ENCODE data around the gene LRRC3.
"Not testable (repeated sequence)": the region's sequence is repeated elsewhere in the genome, so short reads cannot be mapped to it uniquely, and the experiment has no call there.

The LRRC3 gene

DNA sequence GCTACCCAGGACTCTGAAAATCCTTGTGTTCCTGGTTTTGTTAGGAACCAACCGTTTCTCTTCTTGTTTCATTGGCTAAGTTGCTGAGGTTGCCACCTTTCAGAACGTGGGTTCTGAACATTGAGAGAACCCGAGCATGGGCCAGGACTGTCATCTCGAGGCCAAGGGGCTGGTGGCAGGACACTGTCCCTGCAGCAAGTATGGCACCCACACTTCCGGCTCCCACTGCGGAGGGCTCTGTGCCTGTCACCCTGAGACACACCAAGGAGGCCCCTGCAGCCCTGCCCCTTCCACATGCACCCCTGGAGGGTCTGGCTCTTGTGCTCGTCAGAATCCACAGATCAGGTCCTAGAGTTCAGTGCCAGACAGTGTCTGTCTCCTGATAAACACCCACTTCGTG is 39.1 kb upstream of the LRRC3 start:
- no peaks in the 10 kb centered on the region for H3K9me3 ChIP-seq (ENCODE audit: control insufficient read depth, low read length)
- no peaks in the 10 kb centered on the region for H3K4me1 ChIP-seq (ENCODE audit: control insufficient read depth, insufficient read depth, low read length, poor library complexity, severe bottlenecking)
- H3K27me3 ChIP-seq (replicated peaks; ENCODE audit: control insufficient read depth, insufficient read depth, low read length, poor library complexity, severe bottlenecking), result no peaks in the 10 kb centered on the region
- H3K4me3 ChIP-seq (ENCODE audit: insufficient read depth, low read depth, low read length, poor library complexity, severe bottlenecking), result no peak overlapping the region
- no peak for DNase-seq
- H3K27ac ChIP-seq (ENCODE audit: insufficient read depth, low read length, poor library complexity, severe bottlenecking), result no peak overlapping the region
- no peaks in the 10 kb centered on the region for H3K36me3 ChIP-seq (ENCODE audit: control insufficient read depth, insufficient read depth, low read length)

DNA sequence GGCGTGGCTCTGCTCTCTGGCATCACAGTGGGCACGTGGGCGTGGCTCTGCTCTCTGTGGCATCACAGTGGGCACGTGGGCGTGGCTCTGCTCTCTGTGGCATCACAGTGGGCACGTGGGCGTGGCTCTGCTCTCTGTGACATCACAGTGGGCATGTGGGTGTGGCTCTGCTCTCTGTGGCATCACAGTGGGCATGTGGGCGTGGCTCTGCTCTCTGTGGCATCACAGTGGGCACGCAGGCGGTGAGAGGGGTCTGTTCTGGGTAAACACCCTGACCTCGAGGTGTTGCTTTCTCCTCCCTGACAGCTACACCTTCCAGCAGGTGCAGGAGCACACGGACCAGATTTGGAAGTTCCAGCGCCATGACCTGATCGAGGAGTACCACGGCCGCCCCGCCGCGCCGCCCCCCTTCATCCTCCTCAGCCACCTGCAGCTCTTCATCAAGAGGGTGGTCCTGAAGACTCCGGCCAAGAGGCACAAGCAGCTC is 37.6 kb upstream of the LRRC3 start:
- H3K9me3 ChIP-seq (ENCODE audit: control insufficient read depth, low read length); H3K27me3 ChIP-seq (replicated peaks; ENCODE audit: control insufficient read depth, insufficient read depth, low read length, poor library complexity, severe bottlenecking); H3K27ac ChIP-seq (ENCODE audit: insufficient read depth, low read length, poor library complexity, severe bottlenecking); DNase-seq; H3K4me1 ChIP-seq (ENCODE audit: control insufficient read depth, insufficient read depth, low read length, poor library complexity, severe bottlenecking); H3K36me3 ChIP-seq (ENCODE audit: control insufficient read depth, insufficient read depth, low read length); H3K4me3 ChIP-seq (ENCODE audit: insufficient read depth, low read depth, low read length, poor library complexity, severe bottlenecking): not testable (repeated sequence)

DNA sequence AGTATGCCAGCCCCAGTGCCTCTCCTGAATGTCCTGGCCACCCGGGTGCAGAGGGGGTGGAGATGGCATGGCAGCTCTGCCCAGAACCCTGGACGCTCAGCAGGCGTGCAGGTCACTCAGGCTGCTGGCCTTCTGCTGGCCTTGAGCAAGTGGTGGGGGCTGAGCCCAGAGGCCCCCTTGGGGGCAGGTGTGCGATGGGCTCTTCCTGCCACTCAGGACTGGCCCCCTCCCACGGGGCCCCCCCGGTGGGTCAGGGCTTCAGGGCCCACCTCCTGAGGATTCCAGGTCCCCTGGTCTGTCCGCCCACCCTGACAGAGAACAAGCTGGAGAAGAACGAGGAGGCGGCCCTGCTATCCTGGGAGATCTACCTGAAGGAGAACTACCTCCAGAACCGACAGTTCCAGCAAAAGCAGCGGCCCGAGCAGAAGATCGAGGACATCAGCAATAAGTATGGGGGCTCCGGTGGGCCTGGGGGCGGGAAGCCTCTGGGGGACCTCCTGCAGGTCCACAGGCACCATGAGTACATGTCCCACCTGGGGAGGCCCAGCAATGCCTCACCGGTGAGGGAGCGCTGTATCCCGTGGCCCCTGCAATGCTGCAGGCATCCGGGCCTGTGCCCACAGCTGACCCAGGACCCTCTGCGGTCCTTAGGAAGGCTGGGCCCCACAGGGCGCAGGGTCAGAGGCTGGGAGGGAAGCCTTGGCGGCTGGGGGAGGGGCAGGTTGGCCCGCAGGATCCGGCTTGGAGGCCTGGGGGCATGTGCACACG is 37.0 kb upstream of the LRRC3 start:
- Histone ChIP-seq H3K27me3 (replicated peaks; ENCODE audit: control insufficient read depth, insufficient read depth, low read length, poor library complexity, severe bottlenecking) (no peaks in the 10 kb centered on the region), H3K4me3 (ENCODE audit: insufficient read depth, low read depth, low read length, poor library complexity, severe bottlenecking) (no peak overlapping the region), H3K4me1 (ENCODE audit: control insufficient read depth, insufficient read depth, low read length, poor library complexity, severe bottlenecking) (no peaks in the 10 kb centered on the region), H3K36me3 (ENCODE audit: control insufficient read depth, insufficient read depth, low read length) (no peaks in the 10 kb centered on the region), H3K27ac (ENCODE audit: insufficient read depth, low read length, poor library complexity, severe bottlenecking) (no peak overlapping the region), H3K9me3 (ENCODE audit: control insufficient read depth, low read length) (no peaks in the 10 kb centered on the region)
- no peak for DNase-seq

DNA sequence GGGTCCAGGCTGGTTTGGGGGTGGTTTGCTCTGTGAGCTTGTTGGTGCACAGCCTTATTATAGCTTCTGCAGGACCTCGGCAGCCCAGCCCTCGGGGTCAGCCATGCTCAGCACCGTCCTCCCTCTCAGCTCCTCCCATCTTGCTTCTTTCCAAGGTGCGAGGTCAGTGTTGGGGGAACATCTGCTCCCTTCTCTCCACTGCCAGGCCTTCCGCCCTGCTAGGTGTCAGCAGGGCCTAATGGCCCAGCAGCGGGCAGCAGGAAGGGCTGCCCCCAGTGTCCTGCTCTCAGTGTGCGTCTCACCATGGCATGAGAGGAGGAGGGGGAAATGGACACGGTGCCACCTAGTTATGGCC is 36.5 kb upstream of the LRRC3 start:
- no peak overlapping the region for H3K4me3 ChIP-seq (ENCODE audit: insufficient read depth, low read depth, low read length, poor library complexity, severe bottlenecking)
- no peaks in the 10 kb centered on the region for H3K27me3 ChIP-seq (replicated peaks; ENCODE audit: control insufficient read depth, insufficient read depth, low read length, poor library complexity, severe bottlenecking)
- H3K9me3 ChIP-seq (ENCODE audit: control insufficient read depth, low read length), result no peaks in the 10 kb centered on the region
- H3K36me3 ChIP-seq (ENCODE audit: control insufficient read depth, insufficient read depth, low read length), result no peaks in the 10 kb centered on the region
- DNase-seq, result no peak
- H3K27ac ChIP-seq (ENCODE audit: insufficient read depth, low read length, poor library complexity, severe bottlenecking), result no peak overlapping the region
- no peaks in the 10 kb centered on the region for H3K4me1 ChIP-seq (ENCODE audit: control insufficient read depth, insufficient read depth, low read length, poor library complexity, severe bottlenecking)

DNA sequence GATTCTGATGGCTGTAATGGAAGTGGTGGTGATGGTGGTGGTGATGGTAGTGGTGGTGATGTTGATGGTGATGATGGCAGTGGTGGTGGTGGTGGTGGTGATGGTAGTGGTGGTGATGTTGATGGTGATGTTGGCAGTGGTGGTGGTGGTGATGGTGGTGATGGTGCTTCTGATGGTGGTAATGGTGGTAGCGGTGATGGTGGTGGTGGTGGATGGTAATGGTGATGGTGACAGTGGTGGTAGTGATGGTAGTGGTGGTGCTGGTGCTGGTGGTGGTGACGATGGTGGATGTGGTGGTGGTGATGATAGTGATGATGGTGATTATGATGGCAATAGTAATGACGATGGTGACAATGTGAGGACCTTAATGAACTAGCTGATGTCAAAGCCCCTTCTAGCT is 35.6 kb upstream of the LRRC3 start:
- H3K4me1 ChIP-seq (ENCODE audit: control insufficient read depth, insufficient read depth, low read length, poor library complexity, severe bottlenecking), result no peaks in the 10 kb centered on the region
- H3K9me3 ChIP-seq (ENCODE audit: control insufficient read depth, low read length), result no peaks in the 10 kb centered on the region
- DNase-seq, result no peak
- no peak overlapping the region for H3K27ac ChIP-seq (ENCODE audit: insufficient read depth, low read length, poor library complexity, severe bottlenecking)
- no peaks in the 10 kb centered on the region for H3K27me3 ChIP-seq (replicated peaks; ENCODE audit: control insufficient read depth, insufficient read depth, low read length, poor library complexity, severe bottlenecking)
- H3K4me3 ChIP-seq (ENCODE audit: insufficient read depth, low read depth, low read length, poor library complexity, severe bottlenecking), result no peak overlapping the region
- H3K36me3 ChIP-seq (ENCODE audit: control insufficient read depth, insufficient read depth, low read length), result no peaks in the 10 kb centered on the region

DNA sequence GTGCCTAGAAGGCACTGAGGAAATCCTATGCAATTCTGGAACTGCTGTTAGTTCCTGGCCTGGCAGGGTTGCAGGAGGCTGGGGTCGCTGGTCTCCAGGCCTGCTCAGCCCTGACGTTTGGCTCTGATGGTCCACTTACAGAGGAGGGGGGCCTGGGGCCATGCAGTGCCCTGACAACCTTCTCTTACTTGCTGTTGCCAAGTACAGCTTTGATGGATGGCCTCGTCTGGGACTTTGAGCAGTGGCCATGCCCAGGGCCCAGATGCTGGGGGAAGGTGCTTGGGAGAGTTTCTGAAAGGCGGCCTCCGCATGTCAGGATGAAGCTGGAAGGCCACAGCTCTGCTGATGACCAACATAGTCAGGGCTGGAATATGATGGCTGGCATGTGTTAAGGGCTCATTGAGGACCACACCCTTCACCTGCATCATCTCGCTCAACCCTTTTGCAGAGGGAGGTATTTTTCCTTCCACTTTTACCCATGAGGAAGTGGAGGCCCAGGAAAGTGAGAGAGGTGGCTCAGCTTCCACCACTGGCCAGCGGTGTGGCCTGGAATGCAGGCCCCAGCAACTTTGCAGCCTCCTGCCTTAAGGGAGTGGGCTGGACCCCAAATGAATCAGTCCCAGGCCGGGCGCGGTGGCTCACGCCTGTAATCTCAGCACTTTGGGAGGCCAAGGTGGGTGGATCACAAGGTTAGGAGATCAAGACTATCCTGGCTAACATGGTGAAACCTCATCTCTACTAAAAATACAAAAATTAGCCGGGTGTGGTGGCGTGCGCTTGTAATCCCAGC is 34.7 kb upstream of the LRRC3 start:
- Histone ChIP-seq H3K4me1 (ENCODE audit: control insufficient read depth, insufficient read depth, low read length, poor library complexity, severe bottlenecking) (no peaks in the 10 kb centered on the region), H3K27me3 (replicated peaks; ENCODE audit: control insufficient read depth, insufficient read depth, low read length, poor library complexity, severe bottlenecking) (no peaks in the 10 kb centered on the region), H3K27ac (ENCODE audit: insufficient read depth, low read length, poor library complexity, severe bottlenecking) (no peak overlapping the region), H3K4me3 (ENCODE audit: insufficient read depth, low read depth, low read length, poor library complexity, severe bottlenecking) (no peak overlapping the region), H3K9me3 (ENCODE audit: control insufficient read depth, low read length) (no peaks in the 10 kb centered on the region), H3K36me3 (ENCODE audit: control insufficient read depth, insufficient read depth, low read length) (no peaks in the 10 kb centered on the region)
- no peak for DNase-seq

DNA sequence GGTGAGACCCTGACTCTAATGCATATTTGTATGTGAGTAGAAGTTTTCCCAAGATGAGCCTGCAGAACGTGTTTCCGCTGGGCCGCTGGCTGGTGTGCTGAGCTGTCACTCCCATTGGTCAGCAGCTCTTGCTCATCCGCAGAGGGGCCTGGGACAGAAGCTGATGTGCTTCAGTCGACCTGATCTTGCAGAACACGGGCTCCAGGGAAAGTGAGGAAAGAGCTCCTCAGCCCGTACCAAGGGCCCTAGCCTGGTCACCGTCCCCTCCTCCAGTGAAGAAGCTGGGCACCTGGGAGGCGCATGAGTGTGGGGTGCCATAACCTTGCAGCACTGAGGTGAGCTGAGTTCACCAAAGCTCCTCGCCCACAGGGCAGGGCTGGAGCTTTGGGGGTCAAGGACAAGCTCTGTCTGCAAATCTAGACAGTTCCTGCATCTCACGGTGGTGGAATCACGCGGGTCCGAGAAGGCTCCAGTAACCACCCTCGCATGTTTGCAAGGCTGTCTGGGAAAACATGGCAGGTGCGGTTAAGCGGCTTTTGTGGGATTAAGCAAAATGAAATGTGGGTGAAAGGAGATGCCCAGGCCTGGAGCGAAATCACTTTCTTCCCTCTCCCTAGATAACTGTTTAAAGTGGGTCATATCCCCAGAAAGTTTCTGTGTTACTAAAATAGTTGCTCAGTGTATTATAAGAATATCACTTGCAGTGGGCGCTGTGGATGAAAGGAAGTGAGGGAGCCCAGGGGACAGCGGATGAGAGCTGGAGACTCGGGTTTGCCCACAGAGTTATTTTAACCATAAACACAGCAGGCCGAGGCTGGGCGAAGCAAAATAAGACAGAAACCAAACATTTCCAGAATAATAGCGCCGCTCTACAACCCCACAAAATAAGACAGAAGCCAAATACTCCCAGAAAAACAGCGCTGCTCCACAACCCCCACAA is 33.1 kb upstream of the LRRC3 start:
- H3K4me3 ChIP-seq (ENCODE audit: insufficient read depth, low read depth, low read length, poor library complexity, severe bottlenecking), result no peak overlapping the region
- DNase-seq, result no peak
- H3K36me3 ChIP-seq (ENCODE audit: control insufficient read depth, insufficient read depth, low read length), result no peaks in the 10 kb centered on the region
- no peak overlapping the region for H3K27ac ChIP-seq (ENCODE audit: insufficient read depth, low read length, poor library complexity, severe bottlenecking)
- H3K4me1 ChIP-seq (ENCODE audit: control insufficient read depth, insufficient read depth, low read length, poor library complexity, severe bottlenecking), result no peaks in the 10 kb centered on the region
- H3K27me3 ChIP-seq (replicated peaks; ENCODE audit: control insufficient read depth, insufficient read depth, low read length, poor library complexity, severe bottlenecking), result no peaks in the 10 kb centered on the region
- no peaks in the 10 kb centered on the region for H3K9me3 ChIP-seq (ENCODE audit: control insufficient read depth, low read length)

DNA sequence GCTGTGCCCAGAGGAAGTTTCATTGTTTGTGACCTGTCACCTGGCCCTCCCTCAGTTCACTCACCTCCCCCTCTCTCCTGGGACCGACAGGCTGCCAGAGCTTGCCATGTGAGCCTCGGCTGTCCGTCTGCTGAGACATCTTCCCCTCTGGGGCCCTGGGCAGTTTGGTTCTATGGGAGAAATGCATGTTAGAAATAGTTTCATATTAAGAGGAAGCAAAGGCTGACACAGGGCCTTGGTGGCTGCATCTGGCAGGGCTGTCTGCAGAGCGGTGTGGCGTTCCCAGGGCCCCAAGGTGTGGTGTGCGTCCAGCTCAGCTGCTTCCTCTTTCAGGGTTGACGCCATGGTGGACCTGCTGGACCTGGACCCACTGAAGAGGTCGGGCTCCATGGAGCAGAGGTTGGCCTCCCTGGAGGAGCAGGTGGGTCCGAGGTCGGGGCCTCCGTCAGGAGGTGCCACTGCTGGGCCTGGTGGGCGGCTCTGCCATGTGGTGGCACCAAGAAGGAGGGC is 31.9 kb upstream of the LRRC3 start:
- no peak for DNase-seq
- Histone ChIP-seq H3K27me3 (replicated peaks; ENCODE audit: control insufficient read depth, insufficient read depth, low read length, poor library complexity, severe bottlenecking) (no peaks in the 10 kb centered on the region), H3K4me1 (ENCODE audit: control insufficient read depth, insufficient read depth, low read length, poor library complexity, severe bottlenecking) (no peaks in the 10 kb centered on the region), H3K4me3 (ENCODE audit: insufficient read depth, low read depth, low read length, poor library complexity, severe bottlenecking) (no peak overlapping the region), H3K36me3 (ENCODE audit: control insufficient read depth, insufficient read depth, low read length) (no peaks in the 10 kb centered on the region), H3K9me3 (ENCODE audit: control insufficient read depth, low read length) (no peaks in the 10 kb centered on the region), H3K27ac (ENCODE audit: insufficient read depth, low read length, poor library complexity, severe bottlenecking) (no peak overlapping the region)

DNA sequence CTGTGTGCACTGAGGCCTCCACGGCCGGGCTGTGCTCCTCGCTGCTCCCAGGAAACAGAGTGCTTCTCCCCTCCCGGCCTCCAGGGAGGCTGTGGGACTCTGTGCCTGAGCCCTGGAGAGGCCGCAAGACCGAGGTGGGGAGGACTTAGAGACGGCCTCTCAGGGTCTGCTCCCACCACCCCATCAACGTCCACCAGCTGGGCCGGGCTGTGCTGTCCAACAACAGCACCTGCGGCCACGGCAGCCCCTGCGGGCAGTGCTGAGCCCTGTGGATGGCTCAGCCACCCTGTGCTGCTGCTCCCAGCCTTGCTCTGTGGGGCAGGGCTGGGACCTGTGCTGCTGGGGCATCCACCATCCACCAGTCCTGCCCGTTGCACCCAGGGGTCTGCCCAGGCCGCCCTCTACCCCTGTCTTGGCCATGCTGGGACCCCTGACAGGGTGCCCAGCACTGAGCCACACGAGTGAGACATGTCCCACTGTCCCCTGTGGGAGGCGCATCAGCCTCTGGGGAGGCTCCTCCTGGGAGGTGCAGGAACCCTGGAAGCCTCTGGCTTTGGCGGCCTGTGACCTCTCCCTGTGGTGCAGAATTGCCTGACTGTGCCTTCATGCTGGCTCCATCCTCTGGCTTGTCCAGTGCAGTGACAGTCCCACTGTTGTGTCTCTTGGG is 31.2 kb upstream of the LRRC3 start:
- H3K4me1 ChIP-seq (ENCODE audit: control insufficient read depth, insufficient read depth, low read length, poor library complexity, severe bottlenecking), result no peaks in the 10 kb centered on the region
- no peaks in the 10 kb centered on the region for H3K27me3 ChIP-seq (replicated peaks; ENCODE audit: control insufficient read depth, insufficient read depth, low read length, poor library complexity, severe bottlenecking)
- H3K27ac ChIP-seq (ENCODE audit: insufficient read depth, low read length, poor library complexity, severe bottlenecking), result no peak overlapping the region
- H3K36me3 ChIP-seq (ENCODE audit: control insufficient read depth, insufficient read depth, low read length), result no peaks in the 10 kb centered on the region
- H3K9me3 ChIP-seq (ENCODE audit: control insufficient read depth, low read length), result peaks cover 5% of the 10 kb centered on the region
- DNase-seq, result no peak
- H3K4me3 ChIP-seq (ENCODE audit: insufficient read depth, low read depth, low read length, poor library complexity, severe bottlenecking), result no peak overlapping the region

All from effector memory CD4-positive, alpha-beta T cell (primary cell).